Measurements from ENCODE around the gene GINS1. TPM values are rescaled to one million over a fixed set of nuclear protein-coding genes. Genes with fewer than 3 reads are reported as not detected.

Gene GINS1
- polyA plus RNA-seq, 1 of the 3 experiments (the other 2 are of a cell fraction) = 5.1 TPM

DNA sequence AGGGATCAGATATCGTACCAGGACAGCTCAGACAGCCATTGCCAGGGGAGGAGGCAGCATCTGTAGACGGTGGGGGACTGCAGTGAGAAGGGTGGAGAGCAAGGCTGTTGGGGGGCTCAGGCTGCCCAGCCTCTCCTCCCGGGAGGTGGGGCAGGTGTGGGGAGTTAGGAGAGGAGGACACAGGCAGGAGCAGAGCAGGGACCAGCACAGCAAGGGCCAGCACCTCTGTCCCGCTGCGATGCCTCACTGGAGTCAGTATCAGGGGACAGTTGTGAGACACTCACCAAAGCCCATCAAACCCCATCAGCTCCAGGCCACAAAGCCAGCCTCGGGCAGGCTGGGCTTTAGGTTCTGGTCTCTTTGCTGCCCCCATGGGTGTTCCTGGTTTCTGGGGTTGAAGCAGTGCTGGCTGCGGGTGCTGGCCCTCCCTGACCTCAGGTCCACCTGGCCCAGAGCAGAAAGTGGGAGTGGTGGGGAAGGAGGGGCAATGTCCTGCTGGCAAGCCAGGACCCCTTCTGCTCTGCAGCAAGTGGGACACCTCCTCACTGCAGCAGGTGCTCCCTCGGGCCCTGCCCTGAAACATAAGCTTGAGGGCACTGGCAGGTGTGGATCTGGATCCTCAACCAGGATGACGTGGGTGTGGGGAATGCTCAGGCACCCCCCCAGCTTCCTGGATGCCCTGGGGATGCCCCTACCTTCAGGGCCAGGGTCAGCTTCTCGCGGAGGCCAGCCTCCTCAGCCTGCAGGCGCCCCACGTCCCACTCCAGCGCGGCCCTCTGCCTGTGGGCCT lies 83.4 kb downstream of the GINS1 start (continued):
- TF ChIP-seq, protein P1, sequence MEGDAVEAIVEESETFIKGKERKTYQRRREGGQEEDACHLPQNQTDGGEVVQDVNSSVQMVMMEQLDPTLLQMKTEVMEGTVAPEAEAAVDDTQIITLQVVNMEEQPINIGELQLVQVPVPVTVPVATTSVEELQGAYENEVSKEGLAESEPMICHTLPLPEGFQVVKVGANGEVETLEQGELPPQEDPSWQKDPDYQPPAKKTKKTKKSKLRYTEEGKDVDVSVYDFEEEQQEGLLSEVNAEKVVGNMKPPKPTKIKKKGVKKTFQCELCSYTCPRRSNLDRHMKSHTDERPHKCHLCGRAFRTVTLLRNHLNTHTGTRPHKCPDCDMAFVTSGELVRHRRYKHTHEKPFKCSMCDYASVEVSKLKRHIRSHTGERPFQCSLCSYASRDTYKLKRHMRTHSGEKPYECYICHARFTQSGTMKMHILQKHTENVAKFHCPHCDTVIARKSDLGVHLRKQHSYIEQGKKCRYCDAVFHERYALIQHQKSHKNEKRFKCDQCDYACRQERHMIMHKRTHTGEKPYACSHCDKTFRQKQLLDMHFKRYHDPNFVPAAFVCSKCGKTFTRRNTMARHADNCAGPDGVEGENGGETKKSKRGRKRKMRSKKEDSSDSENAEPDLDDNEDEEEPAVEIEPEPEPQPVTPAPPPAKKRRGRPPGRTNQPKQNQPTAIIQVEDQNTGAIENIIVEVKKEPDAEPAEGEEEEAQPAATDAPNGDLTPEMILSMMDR (IDR thresholded peaks at IDR 0.05) = no peak
- TF ChIP-seq RAD21 (IDR thresholded peaks at IDR 0.05; ENCODE audit: low read length) = no peak
- no peak for TF ChIP-seq GABPA (IDR thresholded peaks at IDR 0.05; ENCODE audit: low read depth)
- TF ChIP-seq, protein P2, sequence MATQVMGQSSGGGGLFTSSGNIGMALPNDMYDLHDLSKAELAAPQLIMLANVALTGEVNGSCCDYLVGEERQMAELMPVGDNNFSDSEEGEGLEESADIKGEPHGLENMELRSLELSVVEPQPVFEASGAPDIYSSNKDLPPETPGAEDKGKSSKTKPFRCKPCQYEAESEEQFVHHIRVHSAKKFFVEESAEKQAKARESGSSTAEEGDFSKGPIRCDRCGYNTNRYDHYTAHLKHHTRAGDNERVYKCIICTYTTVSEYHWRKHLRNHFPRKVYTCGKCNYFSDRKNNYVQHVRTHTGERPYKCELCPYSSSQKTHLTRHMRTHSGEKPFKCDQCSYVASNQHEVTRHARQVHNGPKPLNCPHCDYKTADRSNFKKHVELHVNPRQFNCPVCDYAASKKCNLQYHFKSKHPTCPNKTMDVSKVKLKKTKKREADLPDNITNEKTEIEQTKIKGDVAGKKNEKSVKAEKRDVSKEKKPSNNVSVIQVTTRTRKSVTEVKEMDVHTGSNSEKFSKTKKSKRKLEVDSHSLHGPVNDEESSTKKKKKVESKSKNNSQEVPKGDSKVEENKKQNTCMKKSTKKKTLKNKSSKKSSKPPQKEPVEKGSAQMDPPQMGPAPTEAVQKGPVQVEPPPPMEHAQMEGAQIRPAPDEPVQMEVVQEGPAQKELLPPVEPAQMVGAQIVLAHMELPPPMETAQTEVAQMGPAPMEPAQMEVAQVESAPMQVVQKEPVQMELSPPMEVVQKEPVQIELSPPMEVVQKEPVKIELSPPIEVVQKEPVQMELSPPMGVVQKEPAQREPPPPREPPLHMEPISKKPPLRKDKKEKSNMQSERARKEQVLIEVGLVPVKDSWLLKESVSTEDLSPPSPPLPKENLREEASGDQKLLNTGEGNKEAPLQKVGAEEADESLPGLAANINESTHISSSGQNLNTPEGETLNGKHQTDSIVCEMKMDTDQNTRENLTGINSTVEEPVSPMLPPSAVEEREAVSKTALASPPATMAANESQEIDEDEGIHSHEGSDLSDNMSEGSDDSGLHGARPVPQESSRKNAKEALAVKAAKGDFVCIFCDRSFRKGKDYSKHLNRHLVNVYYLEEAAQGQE (IDR thresholded peaks at IDR 0.05; ENCODE audit: low read depth, low read length) = no peak
- TF ChIP-seq POLR2AphosphoS5 (IDR thresholded peaks at IDR 0.05; ENCODE audit: low read depth, low read length) = no peak
- TF ChIP-seq NFIC (IDR thresholded peaks at IDR 0.05; ENCODE audit: borderline replicate concordance) = no peak
- TF ChIP-seq RXRA (IDR thresholded peaks at IDR 0.05; ENCODE audit: borderline replicate concordance, low read depth) = no peak
- TF ChIP-seq RCOR1 (IDR thresholded peaks at IDR 0.05; ENCODE audit: low read length) = no peak

- H3K9me3 ChIP-seq = no peaks in the 10 kb centered on the region
- no peak overlapping the region for H2AFZ ChIP-seq (ENCODE audit: low read depth)
- no peak overlapping the region for H3K27ac ChIP-seq (ENCODE audit: low read depth in 2 of 2, low read length in 1 of 2)
- no peaks in the 10 kb centered on the region for H3K79me2 ChIP-seq (ENCODE audit: insufficient read depth)
- H3F3A ChIP-seq (replicated peaks; ENCODE audit: insufficient read depth) = no peaks in the 10 kb centered on the region
- H3K9ac ChIP-seq = no peak overlapping the region
- no peak overlapping the region for H3K4me2 ChIP-seq
- ChIA-PET CTCF (interaction anchor here (1.0 to 1.1 kb wide), 2 partner anchors 16 to 49 kb away, joined by 3 to 5 read pairs; no protein-coding TSS in a partner anchor), POLR2A (interaction anchor here (1.3 kb wide), 1 partner anchor 13 kb away, joined by 3 read pairs; no protein-coding TSS in a partner anchor)
- H3K4me1 ChIP-seq (ENCODE audit: control insufficient read depth in 1 of 2, insufficient read depth in 2 of 2, low read depth in 1 of 2, low read length in 1 of 2) = peaks cover 0 to under 1% of the 10 kb centered on the region in 2 experiments; a peak in 1 of 4 replicates
- H4K20me1 ChIP-seq (ENCODE audit: insufficient read depth) = no peaks in the 10 kb centered on the region
- 93% methylated on average over 10 of the region's 12 CpGs for WGBS (ENCODE audit: low lambda C conversion rate)
- DNase-seq = no peak
- H3K9me2 ChIP-seq = no peaks in the 10 kb centered on the region
- H3K36me3 ChIP-seq (replicated peaks in 1 of 2; ENCODE audit: control insufficient read depth in 1 of 2, insufficient read depth in 2 of 2, low read length in 1 of 2) = peaks cover 7 to 23% of the 10 kb centered on the region in 2 experiments
- H3K27me3 ChIP-seq (ENCODE audit: insufficient read depth) = no peaks in the 10 kb centered on the region
- no peak overlapping the region for H3K4me3 ChIP-seq (ENCODE audit: low read depth in 2 of 2, low read length in 1 of 2)
- TF ChIP-seq, protein P3, sequence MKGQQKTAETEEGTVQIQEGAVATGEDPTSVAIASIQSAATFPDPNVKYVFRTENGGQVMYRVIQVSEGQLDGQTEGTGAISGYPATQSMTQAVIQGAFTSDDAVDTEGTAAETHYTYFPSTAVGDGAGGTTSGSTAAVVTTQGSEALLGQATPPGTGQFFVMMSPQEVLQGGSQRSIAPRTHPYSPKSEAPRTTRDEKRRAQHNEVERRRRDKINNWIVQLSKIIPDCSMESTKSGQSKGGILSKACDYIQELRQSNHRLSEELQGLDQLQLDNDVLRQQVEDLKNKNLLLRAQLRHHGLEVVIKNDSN (IDR thresholded peaks at IDR 0.05; ENCODE audit: borderline replicate concordance, low read depth) = no peak
- no peak for TF ChIP-seq TEAD4 (IDR thresholded peaks at IDR 0.05; ENCODE audit: borderline replicate concordance, insufficient read depth)
- no peak for TF ChIP-seq MEF2A (IDR thresholded peaks at IDR 0.05; ENCODE audit: borderline replicate concordance, low read depth)
- TF ChIP-seq, protein P4, sequence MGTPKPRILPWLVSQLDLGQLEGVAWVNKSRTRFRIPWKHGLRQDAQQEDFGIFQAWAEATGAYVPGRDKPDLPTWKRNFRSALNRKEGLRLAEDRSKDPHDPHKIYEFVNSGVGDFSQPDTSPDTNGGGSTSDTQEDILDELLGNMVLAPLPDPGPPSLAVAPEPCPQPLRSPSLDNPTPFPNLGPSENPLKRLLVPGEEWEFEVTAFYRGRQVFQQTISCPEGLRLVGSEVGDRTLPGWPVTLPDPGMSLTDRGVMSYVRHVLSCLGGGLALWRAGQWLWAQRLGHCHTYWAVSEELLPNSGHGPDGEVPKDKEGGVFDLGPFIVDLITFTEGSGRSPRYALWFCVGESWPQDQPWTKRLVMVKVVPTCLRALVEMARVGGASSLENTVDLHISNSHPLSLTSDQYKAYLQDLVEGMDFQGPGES (IDR thresholded peaks at IDR 0.05; ENCODE audit: low read depth, low read length) = no peak
- no peak for TF ChIP-seq MXI1 (IDR thresholded peaks at IDR 0.05; ENCODE audit: low read depth, low read length)
- TF ChIP-seq, protein P5, sequence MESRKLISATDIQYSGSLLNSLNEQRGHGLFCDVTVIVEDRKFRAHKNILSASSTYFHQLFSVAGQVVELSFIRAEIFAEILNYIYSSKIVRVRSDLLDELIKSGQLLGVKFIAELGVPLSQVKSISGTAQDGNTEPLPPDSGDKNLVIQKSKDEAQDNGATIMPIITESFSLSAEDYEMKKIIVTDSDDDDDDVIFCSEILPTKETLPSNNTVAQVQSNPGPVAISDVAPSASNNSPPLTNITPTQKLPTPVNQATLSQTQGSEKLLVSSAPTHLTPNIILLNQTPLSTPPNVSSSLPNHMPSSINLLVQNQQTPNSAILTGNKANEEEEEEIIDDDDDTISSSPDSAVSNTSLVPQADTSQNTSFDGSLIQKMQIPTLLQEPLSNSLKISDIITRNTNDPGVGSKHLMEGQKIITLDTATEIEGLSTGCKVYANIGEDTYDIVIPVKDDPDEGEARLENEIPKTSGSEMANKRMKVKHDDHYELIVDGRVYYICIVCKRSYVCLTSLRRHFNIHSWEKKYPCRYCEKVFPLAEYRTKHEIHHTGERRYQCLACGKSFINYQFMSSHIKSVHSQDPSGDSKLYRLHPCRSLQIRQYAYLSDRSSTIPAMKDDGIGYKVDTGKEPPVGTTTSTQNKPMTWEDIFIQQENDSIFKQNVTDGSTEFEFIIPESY (IDR thresholded peaks at IDR 0.05; ENCODE audit: borderline replicate concordance, low read depth) = no peak
- TF ChIP-seq CHD2 (IDR thresholded peaks at IDR 0.05; ENCODE audit: low read length, partially characterized antibody) = no peak
- no peak for TF ChIP-seq GABPA (IDR thresholded peaks at IDR 0.05; ENCODE audit: low read depth)
- no peak for TF ChIP-seq SIN3A (IDR thresholded peaks at IDR 0.05; ENCODE audit: borderline replicate concordance, low read depth, low read length)
- no peak for TF ChIP-seq GATA2 (CRISPR knock-in tag; IDR thresholded peaks at IDR 0.05)
- TF ChIP-seq YY1 (IDR thresholded peaks at IDR 0.05; ENCODE audit: low read depth) = no peak
- TF ChIP-seq RCOR1 (IDR thresholded peaks at IDR 0.05; ENCODE audit: low read length) = no peak
- no peak for TF ChIP-seq FOXJ3 (CRISPR knock-in tag; IDR thresholded peaks at IDR 0.05)
Measured at GRCh38 chr20:25491446-25492038, 84.1 kb downstream of the GINS1 start.
